SKM-1 (cell line): ENCODE data around the gene WBP1.
"Not testable (repeated sequence)": the region's sequence is repeated elsewhere in the genome, so short reads cannot be mapped to it uniquely, and the experiment has no call there.

Source experiments
- DNase-seq: peaks from one replicate; lab custom pipeline; 2025; ENCODE audit not compliant: unreplicated experiment; lab: John Stamatoyannopoulos, UW

Gene WBP1

DNA sequence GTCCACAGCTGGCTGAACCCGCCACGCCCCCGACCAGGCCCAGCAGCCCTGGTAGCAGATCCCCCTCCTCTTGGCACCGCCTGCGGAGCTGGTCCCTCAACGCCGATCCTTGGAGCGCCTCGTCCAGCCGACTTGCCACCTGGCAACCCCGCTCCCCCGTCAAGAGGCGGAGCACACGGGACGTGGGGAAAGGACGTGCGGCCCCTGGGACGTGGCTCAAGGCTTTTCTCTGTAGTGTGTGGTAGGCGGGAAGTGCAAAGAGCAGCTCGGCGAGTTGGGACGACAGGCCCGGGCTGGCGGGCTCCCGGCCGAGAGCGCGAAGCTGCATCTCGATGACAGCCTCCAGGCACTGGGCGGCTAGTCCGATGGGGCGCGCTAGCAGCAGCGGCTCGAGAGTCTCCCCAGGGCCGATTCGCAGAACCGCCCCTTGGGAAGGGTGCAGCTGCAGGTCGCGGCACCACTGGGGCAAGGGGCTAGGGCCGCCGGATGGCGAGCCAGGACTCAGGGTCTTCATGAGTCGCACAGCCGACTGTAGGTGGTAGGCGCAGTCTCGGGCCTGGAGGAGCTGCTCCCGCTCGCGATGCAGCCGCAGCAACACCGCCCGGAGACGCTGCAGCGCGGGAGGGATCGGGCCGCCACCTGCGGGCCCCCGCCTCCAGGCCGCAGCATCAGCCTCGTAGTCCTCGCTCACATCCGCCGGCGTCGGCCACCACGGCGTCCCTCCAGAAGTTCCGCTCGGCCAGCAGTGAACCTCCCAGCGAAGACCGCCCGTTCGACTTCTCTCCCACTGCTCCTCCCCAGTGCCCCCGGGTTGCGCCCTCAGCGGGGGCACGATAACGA is 23.9 kb downstream of the WBP1 start:
- no peak for DNase-seq

DNA sequence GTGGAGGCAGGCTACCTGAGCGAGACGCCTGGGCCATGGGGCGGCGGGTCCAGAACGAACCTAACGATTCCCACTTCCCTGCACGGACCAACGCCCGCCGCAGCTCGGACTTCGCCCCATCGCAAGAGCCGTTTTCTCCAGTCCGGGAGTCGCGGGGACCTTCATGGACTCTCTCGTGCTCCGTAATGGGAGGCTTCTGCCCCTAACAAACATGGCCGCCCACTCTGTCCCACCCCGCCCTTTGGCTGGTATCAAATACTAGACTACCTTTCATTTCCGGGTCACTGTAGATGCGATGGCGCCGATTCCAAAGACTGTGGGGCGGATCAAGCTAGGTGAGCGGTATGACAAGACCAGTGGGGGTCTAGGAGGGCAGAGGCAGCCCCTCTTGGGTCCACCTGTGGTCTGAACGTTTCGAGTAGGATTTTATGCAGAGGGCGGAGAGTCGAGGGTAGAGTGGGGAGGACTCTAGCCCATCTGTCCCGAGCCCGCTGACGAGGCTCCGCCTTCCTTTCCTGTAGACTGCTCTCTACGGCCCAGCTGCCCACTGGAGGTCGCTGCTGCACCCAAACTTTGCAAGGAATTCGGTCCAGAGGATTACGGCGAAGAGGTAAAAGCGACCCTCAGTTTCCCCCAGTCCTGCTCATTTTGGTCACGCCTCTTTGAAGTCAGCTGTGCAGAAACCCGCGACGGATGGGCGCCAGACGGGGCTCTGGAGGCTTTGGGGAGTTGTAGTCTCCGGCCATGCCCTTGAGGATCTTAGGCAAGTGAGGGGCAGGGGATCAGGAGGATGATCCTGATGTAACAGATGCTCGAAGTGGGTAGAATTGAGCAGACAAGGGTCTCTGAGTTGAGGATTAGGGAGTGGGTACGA is 24.8 kb downstream of the WBP1 start, which contains the start of the genes CCDC142 and TTC31:
Gene CCDC142, minus strand, starts transcription at position 198 of the 874 bp plus-strand sequence. Its CDS starts 161 bp downstream, at position 37.
Gene TTC31, plus strand, starts transcription at position 281 of the 874 bp plus-strand sequence. Its CDS starts 15 bp downstream, at position 296.
- peak; percentile 93 for DNase-seq

DNA sequence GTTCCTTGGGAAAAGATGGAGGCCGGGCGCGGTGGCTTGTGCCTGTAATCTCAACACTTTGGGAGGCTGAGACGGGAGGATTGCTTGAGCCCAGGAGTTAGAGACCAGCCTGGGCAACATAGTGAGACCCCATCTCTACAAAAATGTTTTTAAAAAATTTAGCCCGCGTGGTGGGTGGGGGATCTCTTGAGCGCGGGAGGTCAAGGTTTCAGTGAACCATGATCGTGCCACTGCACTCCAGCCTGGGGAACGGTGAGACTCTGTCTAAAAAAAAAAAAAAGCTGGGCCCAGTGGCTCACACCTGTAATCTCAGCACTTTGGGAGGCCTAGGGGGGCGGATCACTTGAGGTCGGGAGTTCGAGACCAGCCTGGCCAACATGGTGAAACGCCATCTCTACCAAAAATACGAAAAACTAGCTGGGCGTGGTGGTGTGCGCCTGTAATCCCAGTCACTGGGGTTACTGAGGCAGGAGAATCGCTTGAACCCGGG is 25.5 kb downstream of the WBP1 start:
- not testable (repeated sequence) for DNase-seq

DNA sequence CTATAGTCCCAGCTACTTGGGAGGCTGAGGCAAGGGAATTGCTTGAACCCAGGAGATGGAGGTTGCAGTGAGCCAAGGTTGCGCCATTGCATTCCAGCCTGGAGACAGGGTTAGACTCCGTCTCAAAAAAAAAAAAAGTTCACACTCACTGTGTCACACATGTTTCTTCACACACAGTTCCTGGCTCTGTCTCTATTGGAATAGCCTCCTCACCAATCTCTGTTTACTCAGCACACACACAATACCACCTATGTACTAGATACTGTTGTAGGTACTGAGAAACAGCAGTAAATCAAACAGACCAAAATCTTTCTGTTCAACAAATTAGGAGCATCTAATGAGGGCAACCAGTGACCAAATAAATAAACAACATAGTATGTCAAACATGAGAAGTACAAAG is 27.9 kb downstream of the WBP1 start:
- DNase-seq, result no peak

DNA sequence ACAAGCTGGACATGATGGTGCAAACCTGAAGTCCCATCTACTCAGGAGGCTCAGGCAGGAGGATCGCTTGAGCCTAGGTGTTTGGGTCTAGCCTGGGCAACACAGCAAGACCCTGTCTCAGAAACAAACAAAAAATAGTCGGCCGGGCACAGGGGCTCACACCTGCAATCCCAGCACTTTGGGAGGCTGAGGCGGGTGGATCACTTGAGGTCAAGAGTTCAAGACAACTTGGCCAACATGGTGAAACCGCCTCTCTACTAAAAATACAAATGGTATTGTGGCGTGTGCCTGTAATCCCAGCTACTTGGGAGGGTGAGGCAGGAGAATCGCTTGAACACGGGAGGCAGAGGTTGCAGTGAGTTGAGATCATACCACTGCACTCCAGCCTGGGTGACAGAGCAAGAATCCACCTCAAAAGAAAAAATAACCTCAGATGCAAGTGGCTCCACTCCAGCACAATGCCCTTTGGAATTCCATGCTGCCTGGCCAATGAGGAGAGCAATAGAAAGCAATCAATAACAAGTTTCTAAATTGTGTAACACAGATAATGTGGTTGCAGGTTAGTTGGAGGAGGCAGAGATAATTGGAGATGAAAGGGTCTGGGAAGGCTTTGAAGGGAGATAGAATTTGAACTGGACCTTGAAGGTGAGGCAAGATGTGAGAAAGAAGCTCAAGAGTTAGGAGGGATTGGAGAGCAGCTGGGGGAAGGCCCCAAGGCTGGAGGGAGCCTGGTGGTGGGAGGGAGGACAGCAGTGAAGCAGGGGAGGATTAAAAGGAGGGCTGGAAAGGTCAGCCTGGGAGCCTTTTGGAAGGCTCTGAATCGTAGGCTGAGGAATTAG is 30.6 kb downstream of the WBP1 start:
- no peak for DNase-seq

DNA sequence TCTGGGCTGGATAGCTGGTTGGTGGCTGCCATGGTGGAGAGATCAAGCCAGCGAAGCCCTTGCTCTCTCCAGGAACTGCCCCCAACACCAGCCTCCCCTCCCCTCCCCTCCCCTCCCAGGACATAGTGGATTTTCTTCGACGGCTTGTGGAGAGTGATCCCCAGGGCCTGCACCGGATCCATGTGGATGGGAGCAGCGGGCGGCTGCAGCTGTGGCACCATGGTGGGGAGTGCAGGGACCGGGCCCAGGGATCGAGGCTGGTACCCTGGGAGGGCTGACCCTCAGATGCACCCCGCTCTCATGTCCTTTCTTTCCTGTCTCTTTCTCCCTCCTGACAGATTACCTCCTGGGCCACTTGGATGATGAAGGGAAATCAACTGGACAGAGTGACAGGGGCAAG is 31.7 kb downstream of the WBP1 start:
- no peak for DNase-seq

DNA sequence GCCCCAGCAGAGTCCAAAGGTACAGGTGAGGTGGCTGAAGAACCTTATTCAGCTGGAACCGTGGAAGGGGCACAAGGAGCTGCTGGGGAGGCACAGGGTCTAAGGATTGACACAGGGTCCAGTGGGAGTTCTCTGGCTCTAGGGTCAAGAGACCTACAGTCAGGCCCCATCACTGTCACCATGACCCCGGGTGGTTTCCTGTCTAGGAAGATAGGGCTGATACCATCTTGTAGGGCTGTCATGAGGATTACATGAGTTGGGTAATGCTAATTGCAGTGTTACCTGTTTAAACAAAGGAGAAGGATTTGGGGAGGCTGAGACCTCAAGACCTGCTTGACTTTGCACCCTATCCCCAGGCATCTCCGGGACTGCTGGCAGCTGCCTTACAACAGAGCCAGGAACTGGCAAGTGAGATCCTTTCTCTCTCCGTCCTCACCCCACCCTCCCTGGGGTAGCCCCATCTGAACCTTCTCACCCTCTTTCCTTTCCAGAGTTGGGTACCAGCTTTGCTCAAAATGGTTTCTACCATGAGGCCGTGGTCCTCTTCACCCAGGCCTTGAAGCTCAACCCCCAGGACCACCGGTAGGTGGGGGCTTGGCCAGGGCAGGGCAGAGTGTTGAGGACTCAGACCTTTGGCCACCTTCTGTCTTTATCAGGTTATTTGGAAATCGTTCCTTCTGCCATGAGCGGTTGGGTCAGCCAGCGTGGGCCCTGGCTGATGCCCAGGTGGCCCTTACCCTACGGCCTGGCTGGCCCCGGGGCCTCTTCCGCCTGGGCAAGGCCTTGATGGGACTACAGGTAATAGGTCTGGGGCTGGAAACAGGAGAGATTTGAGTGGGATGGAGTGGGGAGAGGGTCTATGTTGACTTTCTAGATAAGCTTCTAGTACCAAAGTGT is 33.7 kb downstream of the WBP1 start:
- DNase-seq, result no peak

DNA sequence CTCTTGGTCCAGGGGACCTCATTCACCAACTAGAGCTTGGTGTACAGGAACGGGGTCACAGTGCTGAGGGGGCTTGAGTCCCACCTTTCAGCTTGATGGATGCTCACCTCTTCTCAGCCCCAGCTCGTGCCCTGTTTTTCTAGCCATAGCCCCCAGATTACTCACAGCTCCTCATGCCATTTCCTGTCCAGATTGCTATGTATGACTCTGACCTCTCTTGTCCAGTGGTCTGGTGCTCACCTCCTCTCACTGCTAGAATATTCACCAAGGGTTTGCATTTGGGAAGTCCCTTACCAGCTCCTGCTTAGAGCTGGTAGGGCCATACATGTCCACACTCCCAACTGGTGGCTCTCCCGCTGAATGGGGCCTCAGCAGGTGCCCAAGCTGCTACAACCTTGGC is 35.3 kb downstream of the WBP1 start:
- no peak for DNase-seq

DNA sequence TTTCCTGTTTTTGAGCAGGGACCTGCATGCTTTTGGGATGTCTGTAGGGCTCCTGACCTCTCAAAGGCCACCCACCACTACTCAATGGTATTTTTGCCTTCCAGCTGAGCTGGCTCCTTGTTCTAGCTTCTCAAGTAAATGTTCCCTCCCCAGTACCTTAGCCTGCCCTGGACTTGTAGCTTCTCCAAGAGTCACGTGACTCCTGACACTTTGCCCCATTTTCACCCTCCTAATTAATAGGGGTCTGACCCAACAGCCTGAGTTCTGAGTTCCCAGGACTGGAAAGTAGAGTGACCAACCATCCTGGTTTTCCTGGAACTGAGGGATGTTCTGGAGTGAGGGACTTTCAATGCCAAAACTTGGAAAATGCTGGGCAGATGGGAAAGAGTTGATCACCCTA is 37.2 kb downstream of the WBP1 start:
- no peak for DNase-seq

DNA sequence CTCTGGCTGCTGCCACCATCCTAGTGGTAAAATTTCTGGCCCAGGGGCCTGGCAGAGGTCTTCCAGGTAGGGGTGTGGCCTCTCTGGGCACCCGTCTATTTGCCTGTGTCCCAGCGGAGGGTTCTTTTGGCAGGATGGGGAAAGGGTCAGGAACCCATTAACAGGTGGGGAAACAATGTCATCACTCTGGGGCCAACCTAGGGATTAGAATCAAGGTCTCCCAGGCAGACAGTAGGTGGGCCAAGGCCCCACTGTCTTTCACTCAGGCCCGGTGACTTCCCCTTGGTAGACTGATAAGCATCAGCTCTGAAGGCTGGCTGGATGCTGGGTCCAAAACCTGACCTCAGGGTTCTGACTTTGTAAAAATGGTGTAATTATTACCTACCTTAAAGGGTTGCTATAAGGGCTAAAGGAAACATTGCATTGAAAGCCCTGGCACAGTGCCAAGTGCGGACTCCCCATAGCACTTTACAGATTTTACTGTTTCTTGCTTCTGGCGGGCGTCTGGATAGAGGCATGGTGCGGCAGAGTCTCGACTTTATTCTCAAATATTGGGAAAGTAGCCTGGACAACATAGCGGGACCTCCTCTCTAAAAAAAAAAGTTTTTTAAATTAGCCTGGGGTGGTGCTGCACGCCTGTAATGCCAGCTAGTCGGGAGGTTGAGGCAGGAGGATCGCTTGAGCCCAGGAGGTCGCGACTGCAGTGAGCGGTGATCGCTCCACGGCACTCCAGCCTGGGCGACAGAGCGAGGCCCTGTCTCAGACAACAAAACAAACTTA is 38.9 kb downstream of the WBP1 start:
- no peak for DNase-seq

DNA sequence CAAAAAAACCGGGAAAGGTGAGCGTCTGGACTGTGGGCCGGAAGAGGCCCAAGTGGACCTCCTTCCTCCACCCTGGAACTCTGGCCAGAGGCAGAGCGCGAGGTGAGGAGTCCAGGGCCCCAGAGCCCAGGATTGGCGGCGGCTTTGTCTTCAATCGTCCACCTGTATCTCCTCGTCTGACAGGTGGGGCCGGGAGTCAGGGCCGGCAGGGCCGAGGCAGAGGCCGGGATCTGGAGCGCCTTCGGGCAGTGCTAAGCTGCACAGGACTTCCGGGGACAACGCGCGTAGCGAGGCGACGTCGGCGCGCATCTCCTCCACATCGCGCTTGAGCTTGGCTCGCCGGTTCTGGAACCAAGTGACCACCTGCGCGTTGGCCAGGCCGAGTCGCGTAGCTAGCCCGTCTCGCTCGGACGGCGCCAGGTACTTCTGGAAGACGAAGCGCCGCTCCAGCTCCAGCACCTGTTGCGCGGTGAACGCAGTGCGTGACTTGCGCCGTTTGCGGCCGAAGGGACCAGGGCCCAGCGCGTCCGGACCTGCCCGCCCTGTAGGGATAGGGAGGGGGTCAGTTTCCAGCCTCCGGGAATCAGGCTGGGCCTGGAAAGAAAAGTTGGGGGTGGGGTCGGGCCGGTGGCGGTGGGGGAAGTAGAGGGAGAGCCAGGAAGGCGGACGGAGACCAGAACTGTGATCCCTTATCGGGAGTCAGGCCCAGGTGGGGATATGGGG is 39.7 kb downstream of the WBP1 start:
- DNase-seq, result no peak

DNA sequence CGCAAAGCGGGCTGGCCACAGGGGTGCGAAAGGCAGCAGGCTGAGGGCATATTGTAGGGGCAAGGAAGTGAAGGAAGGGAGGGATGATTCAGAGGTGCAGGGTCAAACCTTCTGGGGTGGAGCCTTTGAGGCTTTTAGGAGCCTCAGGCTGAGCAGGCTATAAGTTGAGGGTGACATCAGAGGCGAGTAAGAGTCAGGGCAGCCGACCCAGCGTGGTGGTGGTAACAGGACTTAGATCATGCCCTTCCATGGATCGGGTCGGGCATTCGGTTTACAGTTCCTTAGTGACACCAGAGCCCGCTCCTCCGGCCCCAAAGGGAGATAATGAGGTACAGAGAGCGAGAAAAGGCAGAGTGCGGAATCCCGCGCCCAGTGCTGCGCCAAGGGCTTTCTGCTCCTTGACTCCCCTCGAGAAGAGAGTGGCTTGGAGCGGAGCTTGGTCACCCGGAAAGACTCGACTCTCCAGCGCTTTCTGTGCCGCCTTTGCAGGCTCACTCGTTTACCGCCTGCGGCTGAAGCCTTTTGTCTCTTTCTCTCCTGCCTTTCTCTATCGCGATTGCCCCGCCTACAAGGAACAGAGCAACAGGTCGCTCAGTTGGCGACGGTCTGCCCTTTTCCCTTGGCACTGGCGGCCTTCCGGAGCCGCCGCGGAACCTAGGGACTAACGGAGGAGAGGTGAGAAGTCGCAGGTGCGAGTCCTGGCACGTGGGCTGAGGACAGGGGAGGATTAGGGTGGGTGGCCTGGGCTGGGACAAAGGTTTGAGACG is 40.4 kb downstream of the WBP1 start:
- DNase-seq, result no peak

DNA sequence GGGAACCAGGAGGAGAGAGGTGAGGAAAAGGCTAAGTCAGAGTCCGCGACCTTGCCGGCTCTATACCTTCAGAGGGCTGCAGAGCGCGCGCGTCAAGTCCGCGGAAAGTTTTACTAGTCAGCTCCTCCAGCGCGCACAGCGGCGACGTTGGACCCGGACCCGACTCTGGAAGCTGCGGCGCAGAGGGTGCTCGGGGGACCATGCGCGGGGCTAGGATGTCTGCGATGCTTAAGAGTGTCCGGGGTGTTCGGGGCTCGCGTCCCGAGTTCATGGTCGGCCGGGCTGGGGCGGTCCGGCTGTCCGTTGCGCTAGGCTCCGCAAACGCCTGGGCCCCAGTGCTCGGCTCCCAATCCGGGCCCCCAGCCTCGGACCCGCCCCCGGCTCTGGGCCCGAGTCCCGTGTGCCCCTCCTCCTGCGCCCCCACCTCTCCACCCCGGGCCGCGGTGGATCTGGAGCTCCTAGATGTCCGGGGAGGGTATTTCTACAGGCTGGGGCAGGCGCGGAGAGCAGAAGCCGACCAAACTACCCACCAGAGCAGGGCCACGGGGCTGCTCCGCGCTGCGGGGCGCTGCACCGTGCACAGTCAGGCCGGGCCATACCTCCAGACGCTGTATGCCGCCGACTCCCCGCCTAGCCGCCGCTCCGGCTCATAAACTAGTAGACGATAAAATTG is 41.2 kb downstream of the WBP1 start, which contains the start of gene LBX2:
Gene LBX2, minus strand, starts transcription at position 337 of the 673 bp plus-strand sequence. Its CDS starts 66 bp downstream, at position 271.
- DNase-seq, result no peak

DNA sequence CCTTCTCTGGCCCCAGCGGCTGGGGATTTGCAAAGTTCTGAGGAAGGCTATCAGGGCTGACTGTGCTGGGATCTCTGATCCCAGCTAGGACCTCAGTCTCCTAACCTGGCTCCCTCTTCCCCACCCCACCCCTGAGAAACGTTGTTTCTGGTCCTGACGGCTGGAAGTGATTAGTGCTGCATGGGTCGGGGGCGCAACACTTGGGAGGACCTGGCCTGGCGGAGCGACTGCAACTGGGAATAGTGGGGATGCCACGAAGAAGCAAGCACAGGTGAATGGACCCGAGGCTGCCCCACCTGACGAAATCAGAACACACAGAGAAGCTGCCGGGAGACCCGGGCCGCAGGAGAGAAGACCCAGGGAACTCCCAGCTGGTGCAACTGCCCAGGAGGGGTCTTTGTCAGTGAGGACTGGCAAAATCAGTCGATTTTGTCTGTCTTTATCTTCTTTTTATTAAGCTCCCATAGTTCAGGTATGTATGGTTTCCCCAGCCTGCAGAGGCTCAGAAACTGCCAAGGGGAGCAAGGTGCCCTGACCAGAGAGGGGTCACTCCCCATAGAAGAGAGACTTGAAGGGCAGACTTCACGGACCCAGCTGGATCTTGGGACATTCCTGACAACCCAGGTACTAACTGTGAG is 41.8 kb downstream of the WBP1 start:
- no peak for DNase-seq

DNA sequence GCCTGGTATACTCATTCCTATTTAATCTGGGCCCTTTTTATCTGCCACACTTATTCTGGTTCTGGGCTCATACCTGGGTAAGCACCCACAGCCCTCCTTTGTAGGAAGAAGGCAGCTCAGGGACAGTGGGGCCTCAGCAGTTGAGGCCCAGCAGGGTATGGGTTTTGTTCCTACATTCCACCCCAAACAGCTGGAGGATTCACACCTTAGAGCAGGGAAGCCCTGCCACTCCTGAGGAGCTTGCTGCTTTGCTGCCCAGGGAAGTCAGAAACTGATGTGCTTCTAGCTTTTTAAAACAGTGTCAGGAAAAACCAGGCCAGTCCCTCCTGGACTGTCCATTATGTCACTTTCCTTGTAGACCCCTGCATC is 42.3 kb downstream of the WBP1 start:
- DNase-seq, result no peak

DNA sequence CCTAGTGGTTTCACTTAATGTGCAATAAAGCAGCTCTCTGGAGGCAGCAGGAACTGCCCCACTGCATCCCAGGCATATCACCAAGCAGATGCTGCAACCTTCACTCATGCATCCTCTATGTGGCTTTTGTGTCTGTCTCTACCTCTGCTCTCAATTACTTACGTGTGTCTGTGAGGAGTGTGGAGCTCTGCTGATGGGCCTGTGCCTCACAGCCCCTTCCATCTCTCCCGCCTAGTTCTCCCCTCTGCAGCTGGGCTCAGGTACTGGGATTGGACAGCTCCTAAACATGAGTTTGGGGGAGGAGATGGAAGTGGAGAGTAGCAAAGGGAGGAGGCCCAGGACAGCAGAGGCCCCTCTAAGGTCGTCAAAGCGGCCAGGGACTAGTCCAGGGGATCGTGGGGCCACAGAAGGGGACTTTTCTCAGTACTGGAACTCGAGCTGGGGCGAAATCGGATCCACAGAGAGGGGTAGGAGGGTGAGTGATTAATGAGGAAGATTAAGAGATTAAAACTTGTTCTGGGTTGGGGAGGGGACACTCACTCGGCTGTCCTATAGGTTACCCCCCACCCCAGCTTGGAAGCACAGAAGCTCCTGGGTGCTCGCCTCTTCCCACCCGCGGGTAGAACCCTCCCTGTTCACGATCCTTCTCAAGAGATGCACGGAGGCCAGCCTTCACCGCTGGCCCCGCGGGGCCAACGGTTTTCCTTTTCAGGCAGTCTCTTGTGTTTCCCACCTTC is 43.3 kb downstream of the WBP1 start:
- no peak for DNase-seq
